Neuronal stem cell (in vitro differentiated cells): ENCODE results near the gene MAP4K3.

Source experiments
- DNase-seq: peaks from one replicate; pipeline ENCODE4 v3.0.0-alpha.2; 2013; ENCODE audit warnings: low spot score
- H2AFZ ChIP-seq: one replicate; pipeline ENCODE4 v1.6.1; 2013; ENCODE audit warnings: mild to moderate bottlenecking, low read length, inconsistent platforms
- H2AK5ac ChIP-seq: 2 replicates; pipeline ENCODE4 v1.6.1; 2013; ENCODE audit warnings: low read depth, mild to moderate bottlenecking, inconsistent platforms, low read length, moderate library complexity, mixed read lengths
- H2BK120ac ChIP-seq: 2 replicates; pipeline ENCODE4 v1.6.1; 2013; ENCODE audit warnings: low read depth, mild to moderate bottlenecking, inconsistent platforms, low read length, moderate library complexity, mixed read lengths
- H2BK12ac ChIP-seq: one replicate; pipeline ENCODE4 v1.6.1; 2013; ENCODE audit warnings: low read length, inconsistent platforms
- H2BK15ac ChIP-seq: 2 replicates; pipeline ENCODE4 v1.6.1; 2013; ENCODE audit warnings: mild to moderate bottlenecking, low read length, inconsistent platforms, mixed read lengths
- H2BK5ac ChIP-seq: one replicate; pipeline ENCODE4 v1.6.1; 2013; ENCODE audit warnings: inconsistent platforms, mild to moderate bottlenecking, low read length, moderate library complexity
- H3K14ac ChIP-seq: one replicate; pipeline ENCODE4 v1.6.1; 2013; ENCODE audit warnings: low read length, inconsistent platforms
- H3K18ac ChIP-seq: 2 replicates; pipeline ENCODE4 v1.6.1; 2013; ENCODE audit warnings: low read length, inconsistent platforms
- H3K23ac ChIP-seq: 2 replicates; pipeline ENCODE4 v1.6.1; 2013; ENCODE audit warnings: low read depth, mild to moderate bottlenecking, mixed read lengths, low read length, inconsistent platforms; ENCODE audit not compliant: poor library complexity
- H3K27ac ChIP-seq: replicated peaks from 3 replicates; pipeline ENCODE4 v1.5.1; 2013; ENCODE audit warnings: low read length, inconsistent platforms
- H3K27me3 ChIP-seq, 3 experiments: 2 replicates each; pipeline ENCODE4 v1.6.1; 2013; ENCODE audit warnings: low read length in 3 of 3, mild to moderate bottlenecking in 2 of 3, inconsistent platforms in 1 of 3, low read depth in 1 of 3, mixed read lengths in 1 of 3, moderate library complexity in 1 of 3; ENCODE audit not compliant: control insufficient read depth in 3 of 3, insufficient read depth in 3 of 3
- H3K36me3 ChIP-seq, 2 donors: replicated peaks in 1 of 2; 2 replicates each; pipeline ENCODE4 v1.6.1; 2013; ENCODE audit warnings: low read length in 2 of 2; ENCODE audit not compliant: control insufficient read depth in 2 of 2, insufficient read depth in 2 of 2
- H3K4ac ChIP-seq: 2 replicates; pipeline ENCODE4 v1.6.1; 2013; ENCODE audit warnings: inconsistent platforms, mild to moderate bottlenecking, low read length, moderate library complexity
- H3K4me1 ChIP-seq, 2 donors: 1 replicate in 1 of 2; 2 replicates in 1 of 2; pipeline ENCODE4 v1.6.1; 2013; ENCODE audit warnings: low read length in 2 of 2, low read depth in 1 of 2; ENCODE audit not compliant: control insufficient read depth in 2 of 2, insufficient read depth in 1 of 2
- H3K4me2 ChIP-seq: one replicate; pipeline ENCODE4 v1.6.1; 2013; ENCODE audit warnings: mild to moderate bottlenecking, low read length, inconsistent platforms; ENCODE audit not compliant: insufficient read depth, poor library complexity, severe bottlenecking
- H3K4me3 ChIP-seq, 2 donors: 2 replicates each; pipeline ENCODE4 v1.5.1; 2013; ENCODE audit warnings: low read length in 2 of 2, mild to moderate bottlenecking in 2 of 2, inconsistent platforms in 1 of 2, moderate library complexity in 1 of 2
- H3K79me1 ChIP-seq: one replicate; pipeline ENCODE4 v1.6.1; 2013; ENCODE audit warnings: low read depth, mild to moderate bottlenecking, inconsistent platforms, low read length, moderate library complexity
- H3K9ac ChIP-seq: one replicate; pipeline ENCODE4 v1.6.1; 2013; ENCODE audit warnings: mild to moderate bottlenecking, low read depth, low read length, inconsistent platforms; ENCODE audit not compliant: poor library complexity
- H3K9me3 ChIP-seq, 2 donors: replicated peaks in 1 of 2; 2 replicates each; pipeline versions ENCODE3 to v1.6.1; 2013; ENCODE audit warnings: low read length in 2 of 2, mild to moderate bottlenecking in 2 of 2, inconsistent platforms in 1 of 2, low read depth in 1 of 2, mixed read lengths in 1 of 2, moderate library complexity in 1 of 2; ENCODE audit not compliant: control insufficient read depth in 2 of 2, insufficient read depth in 1 of 2
- H4K8ac ChIP-seq: one replicate; pipeline ENCODE4 v1.6.1; 2013; ENCODE audit warnings: low read depth, mild to moderate bottlenecking, inconsistent platforms, low read length, moderate library complexity
- H4K91ac ChIP-seq: one replicate; pipeline ENCODE4 v1.6.1; 2013; ENCODE audit warnings: low read length, low read depth, mild to moderate bottlenecking, inconsistent platforms; ENCODE audit not compliant: poor library complexity
- WGBS, 2 donors: extraction: QIAGEN DNeasy Blood & Tissue Kit; methylation state at CpG; one replicate each; pipeline ENCODE4 v1.1.7; 2013; ENCODE audit warnings: missing lambda C conversion rate in 2 of 2, mixed read lengths in 1 of 2; ENCODE audit not compliant: insufficient read length in 2 of 2, insufficient replicate concordance in 1 of 2; ENCODE audit errors: extremely low coverage in 2 of 2; 5-methylcytosine and 5-hydroxymethylcytosine counted together

Gene MAP4K3

GRCh38 chr2:39221459-39221858 lies 215.6 kb downstream of the MAP4K3 start:
- H2BK5ac ChIP-seq: no peak overlapping the region

GRCh38 chr2:39220136-39220535 lies 216.9 kb downstream of the MAP4K3 start:
- Histone ChIP-seq H3K4ac (no peak overlapping the region), H3K4me2 (peak overlapping the region; percentile 18), H3K18ac (no peak overlapping the region), H3K36me3 (no peaks in the 10 kb centered on the region), H3K23ac (no peak overlapping the region), H2BK5ac (no peak overlapping the region), H4K91ac (no peak overlapping the region), H2AFZ (no peak overlapping the region), H2BK120ac (no peak overlapping the region), H3K79me1 (no peaks in the 10 kb centered on the region), H2AK5ac (no peak overlapping the region), H3K9ac (no peak overlapping the region), H3K4me3 (no peak overlapping the region), H4K8ac (no peak overlapping the region), H2BK15ac (no peak overlapping the region), H3K27me3 (no peaks in the 10 kb centered on the region), H3K9me3 (no peaks in the 10 kb centered on the region), H3K14ac (no peak overlapping the region), H3K4me1 (peaks cover 0 to 2% of the 10 kb centered on the region in 2 donors), H3K27ac (no peak overlapping the region), H2BK12ac (no peak overlapping the region)
- WGBS, 2 donors: no CpG with 5 or more reads among the region's 2 CpGs
- no peak for DNase-seq

More at GRCh38 chr2:39221459-39221858, 215.6 kb downstream of the MAP4K3 start:
- no peak overlapping the region for H2BK120ac ChIP-seq
- H3K36me3 ChIP-seq: no peaks in the 10 kb centered on the region
- H4K91ac ChIP-seq: no peak overlapping the region
- no peaks in the 10 kb centered on the region for H3K79me1 ChIP-seq
- no peak overlapping the region for H3K18ac ChIP-seq
- H3K4me3 ChIP-seq: no peak overlapping the region
- no peak overlapping the region for H3K23ac ChIP-seq
- no peak overlapping the region for H2AK5ac ChIP-seq
- no peak overlapping the region for H2BK15ac ChIP-seq
- no peaks in the 10 kb centered on the region for H3K9me3 ChIP-seq
- H4K8ac ChIP-seq: no peak overlapping the region
- H2AFZ ChIP-seq: no peak overlapping the region
- peaks cover 0 to 2% of the 10 kb centered on the region in 2 donors for H3K4me1 ChIP-seq
- H3K9ac ChIP-seq: no peak overlapping the region
- H3K14ac ChIP-seq: no peak overlapping the region
- H3K27ac ChIP-seq: no peak overlapping the region
- no peak overlapping the region for H3K4ac ChIP-seq
- no peak for DNase-seq
- H3K27me3 ChIP-seq: no peaks in the 10 kb centered on the region
- WGBS, 2 donors: no CpG with 5 or more reads among the region's 3 CpGs
- H2BK12ac ChIP-seq: no peak overlapping the region
- no peak overlapping the region for H3K4me2 ChIP-seq

GRCh38 chr2:39218391-39218790 lies 218.7 kb downstream of the MAP4K3 start:
- H2AFZ ChIP-seq: no peak overlapping the region
- H3K4me3 ChIP-seq: no peak overlapping the region
- no peak overlapping the region for H2BK15ac ChIP-seq
- no peak overlapping the region for H2AK5ac ChIP-seq
- H3K4me1 ChIP-seq: peaks cover 0 to 2% of the 10 kb centered on the region in 2 donors
- H3K27ac ChIP-seq: no peak overlapping the region
- no peak overlapping the region for H2BK5ac ChIP-seq
- H3K14ac ChIP-seq: no peak overlapping the region
- H3K9ac ChIP-seq: no peak overlapping the region
- H4K91ac ChIP-seq: no peak overlapping the region
- H3K18ac ChIP-seq: no peak overlapping the region
- WGBS, 2 donors: no CpG with 5 or more reads among the region's 5 CpGs
- H4K8ac ChIP-seq: no peak overlapping the region
- no peaks in the 10 kb centered on the region for H3K27me3 ChIP-seq
- no peak overlapping the region for H3K4me2 ChIP-seq
- no peaks in the 10 kb centered on the region for H3K79me1 ChIP-seq
- H2BK12ac ChIP-seq: no peak overlapping the region
- no peaks in the 10 kb centered on the region for H3K36me3 ChIP-seq
- H3K4ac ChIP-seq: no peak overlapping the region
- no peak overlapping the region for H2BK120ac ChIP-seq
- no peak overlapping the region for H3K23ac ChIP-seq
- no peak for DNase-seq
- no peaks in the 10 kb centered on the region for H3K9me3 ChIP-seq

GRCh38 chr2:39217192-39217550 lies 219.9 kb downstream of the MAP4K3 start:
- Histone ChIP-seq H2BK15ac (no peak overlapping the region), H2BK120ac (no peak overlapping the region), H3K4ac (no peak overlapping the region), H2BK12ac (no peak overlapping the region), H2BK5ac (no peak overlapping the region), H3K9me3 (no peaks in the 10 kb centered on the region), H4K8ac (no peak overlapping the region), H3K79me1 (no peaks in the 10 kb centered on the region), H3K27ac (no peak overlapping the region), H3K36me3 (no peaks in the 10 kb centered on the region), H3K14ac (no peak overlapping the region), H3K4me1 (peaks cover 0 to 2% of the 10 kb centered on the region in 2 donors), H2AFZ (no peak overlapping the region), H3K9ac (no peak overlapping the region), H3K23ac (no peak overlapping the region), H3K4me2 (no peak overlapping the region), H2AK5ac (no peak overlapping the region), H3K27me3 (no peaks in the 10 kb centered on the region), H3K4me3 (no peak overlapping the region), H3K18ac (no peak overlapping the region), H4K91ac (no peak overlapping the region)
- no peak for DNase-seq
- WGBS, 2 donors: no CpG with 5 or more reads among the region's 4 CpGs
